ENCODE results near the gene PCDHB13.
"Not testable (repeated sequence)": the region's sequence is repeated elsewhere in the genome, so short reads cannot be mapped to it uniquely, and the experiment has no call there.

The PCDHB13 gene

GRCh38 chr5:141234109-141234667 is 20.5 kb downstream of the PCDHB13 start:
- POLR2A ChIA-PET (ENCODE audit: low non-redundant PET), result no interaction called here

GRCh38 chr5:141235922-141236321 is 22.2 kb downstream of the PCDHB13 start:
- POLR2A ChIA-PET (ENCODE audit: low non-redundant PET); H3K27ac ChIP-seq; DNase-seq (ENCODE audit: low spot score); CTCF ChIA-PET: not testable (repeated sequence)

More at GRCh38 chr5:141234109-141234667, 20.5 kb downstream of the PCDHB13 start:
- H3K27ac ChIP-seq, result no peak overlapping the region
- peak; percentile 67 for TF ChIP-seq CTCF (conservative IDR thresholded peaks at IDR 0.05; ENCODE audit: low read depth)
- CTCF ChIA-PET, result interaction anchor here (0.6 to 1.5 kb wide), 7 partner anchors 11 to 924 kb away, joined by 3 to 6 read pairs (median 4); partner anchors contain the start of genes PCDHB12 and PCDHB14
- no peak for DNase-seq (ENCODE audit: low spot score)

- ChIA-PET POLR2A (ENCODE audit: low non-redundant PET) (no interaction called here), CTCF (interaction anchor here (0.6 kb wide), 1 partner anchor 245 kb away, joined by 4 read pairs; no protein-coding TSS in a partner anchor)
- TF ChIP-seq CTCF (conservative IDR thresholded peaks at IDR 0.05; ENCODE audit: low read depth), result no peak
- H3K27ac ChIP-seq, result no peak overlapping the region
- DNase-seq (ENCODE audit: low spot score), result no peak
Measured at GRCh38 chr5:141236516-141237313, 23.0 kb downstream of the PCDHB13 start.

- POLR2A ChIA-PET (ENCODE audit: low non-redundant PET), result no interaction called here
- no peak for DNase-seq (ENCODE audit: low spot score)
- TF ChIP-seq CTCF (conservative IDR thresholded peaks at IDR 0.05; ENCODE audit: low read depth), result no peak
- CTCF ChIA-PET, result no interaction called here
- H3K27ac ChIP-seq, result no peak overlapping the region
Measured at GRCh38 chr5:141241496-141241895, 27.8 kb downstream of the PCDHB13 start.

- ChIA-PET POLR2A (ENCODE audit: low non-redundant PET) (no interaction called here), CTCF (interaction anchor here (1.0 kb wide), 1 partner anchor 75 kb away, joined by 3 read pairs; the partner anchor contains the start of gene TAF7)
- H3K27ac ChIP-seq, result no peak within 1 kb of the TSS
- no peak for DNase-seq (ENCODE audit: low spot score)
- no peak for TF ChIP-seq CTCF (conservative IDR thresholded peaks at IDR 0.05; ENCODE audit: low read depth)
Measured at GRCh38 chr5:141245250-141245717, 31.6 kb downstream of the PCDHB13 start, which contains the start of gene PCDHB15. Gene PCDHB15, plus strand, starts transcription at chr5:141245395. Its CDS starts 184 bp downstream, at chr5:141245579.

GRCh38 chr5:141246971-141247370 is 33.3 kb downstream of the PCDHB13 start:
- CTCF ChIA-PET, result not testable (repeated sequence)

GRCh38 chr5:141247434-141247833 is 33.7 kb downstream of the PCDHB13 start:
- H3K27ac ChIP-seq; DNase-seq (ENCODE audit: low spot score); POLR2A ChIA-PET (ENCODE audit: low non-redundant PET); CTCF ChIA-PET: not testable (repeated sequence)

More at GRCh38 chr5:141246971-141247370, 33.3 kb downstream of the PCDHB13 start:
- DNase-seq (ENCODE audit: low spot score); H3K27ac ChIP-seq; POLR2A ChIA-PET (ENCODE audit: low non-redundant PET): not testable (repeated sequence)

- no peak overlapping the region for H3K27ac ChIP-seq
- CTCF ChIA-PET, result interaction anchor here (0.6 kb wide), 1 partner anchor 12 kb away, joined by 11 read pairs; no protein-coding TSS in a partner anchor
- POLR2A ChIA-PET (ENCODE audit: low non-redundant PET), result no interaction called here
- no peak for TF ChIP-seq CTCF (conservative IDR thresholded peaks at IDR 0.05; ENCODE audit: low read depth)
- no peak for DNase-seq (ENCODE audit: low spot score)
Measured at GRCh38 chr5:141250576-141250975, 36.9 kb downstream of the PCDHB13 start.

Measured in RWPE1 (cell line).